Left ventricle myocardium inferior (tissue), 1 donor: ENCODE measurements around the gene STARD7. TPM values are rescaled to one million over a fixed set of nuclear protein-coding genes. Genes with fewer than 3 reads are reported as not detected.
"Not testable (repeated sequence)": the region's sequence is repeated elsewhere in the genome, so short reads cannot be mapped to it uniquely, and the experiment has no call there.

ENCODE experiments used
- DNase-seq: peaks from one replicate; pipeline ENCODE4 v3.0.0-alpha.2; 2020
- H3K27ac ChIP-seq: fragments of 200-600 bp; replicated peaks from 2 replicates; pipeline ENCODE4 v1.8.0; 2021
- H3K27me3 ChIP-seq: fragments of 200-600 bp; 2 replicates; pipeline ENCODE4 v1.8.0; 2021; ENCODE audit warnings: low read depth
- H3K36me3 ChIP-seq: fragments of 200-600 bp; 2 replicates; pipeline ENCODE4 v1.8.0; 2021
- H3K4me1 ChIP-seq: fragments of 200-600 bp; 2 replicates; pipeline ENCODE4 v1.8.0; 2021
- H3K4me3 ChIP-seq: fragments of 200-600 bp; 2 replicates; pipeline ENCODE4 v1.8.0; 2021; ENCODE audit warnings: mild to moderate bottlenecking, moderate library complexity
- H3K9me3 ChIP-seq: fragments of 200-600 bp; replicated peaks from 2 replicates; pipeline ENCODE4 v1.8.0; 2021
- CTCF ChIP-seq: fragments of 200-600 bp; IDR thresholded peaks from 2 replicates; pipeline ENCODE4 v1.8.0; 2021; ENCODE audit warnings: antibody characterized with exemption, mild to moderate bottlenecking, borderline replicate concordance
- intact Hi-C: fragments of 100-400 bp; cut with micrococcal nuclease; formaldehyde crosslinking; loops from one replicate; pipeline ENCODE4 v1.11.0; 2022
- total RNA-seq: library from RNA; stranded (reverse); fragmentation: NEBNext Ultra II Directional; extraction: Animal tissue kit (Norgen Biotek cat#: 25700); gene quantifications from one replicate; pipeline ENCODE4 v1.2.1, GENCODE V29; 2021
- donor health status: DM: no; HTN: yes; CAD: no; lungs with severe emphysema.

STARD7 gene
- total RNA-seq, 1 donor from 2014 or later: 174 TPM

- H3K27ac ChIP-seq: no peak overlapping the region
- no peaks in the 10 kb centered on the region for H3K4me1 ChIP-seq
- H3K36me3 ChIP-seq: no peaks in the 10 kb centered on the region
- TF ChIP-seq CTCF: no peak
- intact Hi-C loops: no loop called here
- peaks cover 4% of the 10 kb centered on the region for H3K9me3 ChIP-seq
- H3K27me3 ChIP-seq: peaks cover 4% of the 10 kb centered on the region
- no peak overlapping the region for H3K4me3 ChIP-seq
- no peak for DNase-seq
Observed at GRCh38 chr2:96167407-96168013, 41.1 kb downstream of the STARD7 start.

GRCh38 chr2:96164459-96165184 is 44.0 kb downstream of the STARD7 start:
- no peak for DNase-seq
- TF ChIP-seq CTCF: no peak
- peaks cover 4% of the 10 kb centered on the region for H3K27me3 ChIP-seq
- H3K27ac ChIP-seq: no peak overlapping the region
- H3K4me3 ChIP-seq: no peak overlapping the region
- intact Hi-C loops: no loop called here
- H3K9me3 ChIP-seq: peaks cover 8% of the 10 kb centered on the region
- H3K36me3 ChIP-seq: no peaks in the 10 kb centered on the region
- H3K4me1 ChIP-seq: no peaks in the 10 kb centered on the region

GRCh38 chr2:96163768-96164429 is 44.7 kb downstream of the STARD7 start:
- H3K4me1 ChIP-seq: no peaks in the 10 kb centered on the region
- no peak for DNase-seq
- intact Hi-C loops: no loop called here
- peaks cover 4% of the 10 kb centered on the region for H3K27me3 ChIP-seq
- H3K36me3 ChIP-seq: no peaks in the 10 kb centered on the region
- no peak overlapping the region for H3K27ac ChIP-seq
- H3K9me3 ChIP-seq: peaks cover 8% of the 10 kb centered on the region
- no peak for TF ChIP-seq CTCF
- no peak overlapping the region for H3K4me3 ChIP-seq

- Histone ChIP-seq H3K36me3 (no peaks in the 10 kb centered on the region), H3K27ac (no peak overlapping the region), H3K9me3 (peaks cover 8% of the 10 kb centered on the region), H3K4me3 (no peak overlapping the region), H3K4me1 (no peaks in the 10 kb centered on the region), H3K27me3 (peaks cover 6% of the 10 kb centered on the region)
- DNase-seq: no peak
- intact Hi-C loops: no loop called here
- no peak for TF ChIP-seq CTCF
Observed at GRCh38 chr2:96163415-96163767, 45.2 kb downstream of the STARD7 start.

- TF ChIP-seq CTCF: no peak
- Histone ChIP-seq H3K4me3 (no peak overlapping the region), H3K27ac (no peak overlapping the region), H3K4me1 (no peaks in the 10 kb centered on the region), H3K9me3 (peaks cover 8% of the 10 kb centered on the region), H3K36me3 (no peaks in the 10 kb centered on the region), H3K27me3 (peaks cover 21% of the 10 kb centered on the region)
- DNase-seq: no peak
- intact Hi-C loops: no loop called here
Observed at GRCh38 chr2:96161898-96162297, 46.7 kb downstream of the STARD7 start.

GRCh38 chr2:96160366-96160765 is 48.3 kb downstream of the STARD7 start:
- DNase-seq, H3K4me3 ChIP-seq, H3K4me1 ChIP-seq, H3K27ac ChIP-seq, H3K9me3 ChIP-seq, intact Hi-C loops, H3K36me3 ChIP-seq: not testable (repeated sequence)
- H3K27me3 ChIP-seq: peaks cover 26% of the 10 kb centered on the region
